Astrocyte of the cerebellum (primary cell): Measurements from ENCODE around the gene C1orf87.
"Not testable (repeated sequence)": the region's sequence is repeated elsewhere in the genome, so short reads cannot be mapped to it uniquely, and the experiment has no call there.

Experiments used
- DNase-seq: peaks from one replicate; pipeline ENCODE4 v3.0.0-alpha.2; 2011; ENCODE audit warnings: low read depth
- H3K4me3 ChIP-seq: 2 replicates; pipeline ENCODE4 v1.5.1; 2011; ENCODE audit warnings: mild to moderate bottlenecking, low read depth, low read length, moderate library complexity
- CTCF ChIP-seq: IDR thresholded peaks from 2 replicates; pipeline ENCODE4 v1.5.1; 2012; ENCODE audit warnings: low read length, low read depth, moderate library complexity, mild to moderate bottlenecking; ENCODE audit errors: missing control alignments
- in situ Hi-C: cut with HindIII; loops from 2 replicates; pipeline ENCODE4 v1.10.0; 2017; ENCODE audit warnings: low sequenced_read_pairs

C1orf87 gene

GRCh38 chr1:59973719-59974118, 99.9 kb downstream of the C1orf87 start:
- H3K4me3 ChIP-seq, result no peak overlapping the region
- in situ Hi-C loops, result no loop called here
- no peak for TF ChIP-seq CTCF
- no peak for DNase-seq

- DNase-seq, result no peak
- no peak overlapping the region for H3K4me3 ChIP-seq
- in situ Hi-C loops, result no loop called here
- TF ChIP-seq CTCF, result no peak
Measured at GRCh38 chr1:59972216-59972927, 101.2 kb downstream of the C1orf87 start.

GRCh38 chr1:59971464-59971911, 102.1 kb downstream of the C1orf87 start:
- in situ Hi-C loops, result no loop called here
- no peak for DNase-seq
- H3K4me3 ChIP-seq, result no peak overlapping the region
- peak; percentile 87 for TF ChIP-seq CTCF

- in situ Hi-C loops, H3K4me3 ChIP-seq, DNase-seq: not testable (repeated sequence)
Measured at GRCh38 chr1:59969542-59970175, 103.9 kb downstream of the C1orf87 start.

GRCh38 chr1:59968746-59969145, 104.8 kb downstream of the C1orf87 start:
- in situ Hi-C loops, H3K4me3 ChIP-seq, DNase-seq: not testable (repeated sequence)

- no peak for DNase-seq
- no peak overlapping the region for H3K4me3 ChIP-seq
- no peak for TF ChIP-seq CTCF
- in situ Hi-C loops, result no loop called here
Measured at GRCh38 chr1:59967780-59968179, 105.8 kb downstream of the C1orf87 start.

- DNase-seq, result peak; percentile 44
- no peak overlapping the region for H3K4me3 ChIP-seq
- no peak for TF ChIP-seq CTCF
- in situ Hi-C loops, result no loop called here
Measured at GRCh38 chr1:59967141-59967697, 106.4 kb downstream of the C1orf87 start.
